Lower leg skin (tissue), 3 donors: ENCODE data around the gene THBS4.

ENCODE experiments used
- CTCF ChIP-seq, 3 donors: fragments of 450-650 bp; IDR thresholded peaks; one replicate each; pipeline ENCODE4 v1.5.1; 2016; ENCODE audit warnings: antibody characterized with exemption in 3 of 3, mild to moderate bottlenecking in 3 of 3, moderate library complexity in 2 of 3
- POLR2A ChIP-seq, 2 donors: fragments of 450-650 bp; IDR thresholded peaks; one replicate each; pipeline ENCODE4 v1.6.1; 2016 to 2017; ENCODE audit warnings: antibody characterized with exemption in 2 of 2, mild to moderate bottlenecking in 1 of 2, moderate library complexity in 1 of 2

- TF ChIP-seq CTCF (IDR thresholded peaks at IDR 0.05), result no peak
- no peak for TF ChIP-seq POLR2A (IDR thresholded peaks at IDR 0.05)
Measured at GRCh38 chr5:80097451-80097850, 62.3 kb downstream of the THBS4 start.
